ENCODE measurements around the gene BRCA1.

Gene BRCA1

GRCh38 chr17:43025766-43026537 lies 99.2 kb downstream of the BRCA1 start:
- TF ChIP-seq CTCF (IDR thresholded peaks at IDR 0.05; ENCODE audit: low read depth, low read length): no peak
- H3K4me3 ChIP-seq (ENCODE audit: low read depth, low read length): peak overlapping the region; percentile 48
- in situ Hi-C loops (cut with HindIII; ENCODE audit: low sequenced_read_pairs): no loop called here
- no peak for DNase-seq (ENCODE audit: low read depth, low spot score)

GRCh38 chr17:43025290-43025657 lies 99.9 kb downstream of the BRCA1 start:
- in situ Hi-C loops (cut with HindIII; ENCODE audit: low sequenced_read_pairs): no loop called here
- no peak for TF ChIP-seq CTCF (IDR thresholded peaks at IDR 0.05; ENCODE audit: low read depth, low read length)
- peak overlapping the region; percentile 48 for H3K4me3 ChIP-seq (ENCODE audit: low read depth, low read length)
- DNase-seq (ENCODE audit: low read depth, low spot score): no peak

- TF ChIP-seq CTCF (IDR thresholded peaks at IDR 0.05; ENCODE audit: low read depth, low read length): peak; percentile 88
- H3K4me3 ChIP-seq (ENCODE audit: low read depth, low read length): peak within 1 kb of the TSS; percentile 51
- in situ Hi-C loops (cut with HindIII; ENCODE audit: low sequenced_read_pairs): no loop called here
- peak; percentile 97 for DNase-seq (ENCODE audit: low read depth, low spot score)
These were observed 100.5 kb downstream of the BRCA1 start, which contains the start of gene RND2 for GRCh38 chr17:43024407-43025289. RND2 (plus strand) TSS chr17:43025231; CDS start chr17:43025348, 117 bp downstream.

- TF ChIP-seq CTCF (IDR thresholded peaks at IDR 0.05; ENCODE audit: low read depth, low read length): no peak
- H3K4me3 ChIP-seq (ENCODE audit: low read depth, low read length): peak within 1 kb of the TSS; percentile 94
- peak; percentile 77 for DNase-seq (ENCODE audit: low read depth, low spot score)
- in situ Hi-C loops (cut with HindIII; ENCODE audit: low sequenced_read_pairs): no loop called here
These were observed 103.2 kb downstream of the BRCA1 start, which contains the start of gene VAT1 for GRCh38 chr17:43021741-43022512. VAT1 (minus strand) TSS chr17:43022385; CDS start chr17:43022322, 63 bp downstream.

- no peak for TF ChIP-seq CTCF (IDR thresholded peaks at IDR 0.05; ENCODE audit: low read depth, low read length)
- DNase-seq (ENCODE audit: low read depth, low spot score): peak; percentile 55
These were observed 104.1 kb downstream of the BRCA1 start for GRCh38 chr17:43020789-43021740.

More at GRCh38 chr17:43020789-43021740, 104.1 kb downstream of the BRCA1 start:
- in situ Hi-C loops (cut with HindIII; ENCODE audit: low sequenced_read_pairs): no loop called here
- H3K4me3 ChIP-seq (ENCODE audit: low read depth, low read length): peak overlapping the region; percentile 94
